GM13976 (cell line): ENCODE results near the gene CNTRL.
"Not testable (repeated sequence)": the region's sequence is repeated elsewhere in the genome, so short reads cannot be mapped to it uniquely, and the experiment has no call there.

Experiments
- DNase-seq: peaks from one replicate; pipeline ENCODE4 v3.0.0; 2012; ENCODE audit warnings: low spot score
- CTCF ChIP-seq: IDR thresholded peaks from 2 replicates; pipeline ENCODE4 v1.5.1; 2012; ENCODE audit warnings: borderline replicate concordance, mild to moderate bottlenecking; ENCODE audit not compliant: insufficient read depth; ENCODE audit errors: extremely low read depth, missing control alignments, control extremely low read depth
- in situ Hi-C: fragments of 300-500 bp; cut with MboI; formaldehyde crosslinking; loops from one replicate; pipeline ENCODE4 v1.12.0; 2022; ENCODE audit warnings: low sequenced_read_pairs, mixed read lengths, inconsistent platforms; ENCODE audit not compliant: unreplicated experiment

CNTRL gene

GRCh38 chr9:121125590-121125989 lies 50.8 kb downstream of the CNTRL start:
- in situ Hi-C loops: no loop called here
- DNase-seq: no peak
- TF ChIP-seq CTCF: no peak

- not testable (repeated sequence) for DNase-seq
Measured at GRCh38 chr9:121129384-121129783, 54.6 kb downstream of the CNTRL start.

GRCh38 chr9:121133104-121133816 lies 58.5 kb downstream of the CNTRL start:
- no peak for DNase-seq
- in situ Hi-C loops: no loop called here
- no peak for TF ChIP-seq CTCF

More at GRCh38 chr9:121129384-121129783, 54.6 kb downstream of the CNTRL start:
- in situ Hi-C loops: not testable (repeated sequence)

GRCh38 chr9:121135642-121136041 lies 60.9 kb downstream of the CNTRL start:
- in situ Hi-C loops: no loop called here
- TF ChIP-seq CTCF: no peak
- no peak for DNase-seq

- in situ Hi-C loops: no loop called here
- no peak for TF ChIP-seq CTCF
- DNase-seq: no peak
Measured at GRCh38 chr9:121138561-121138960, 63.8 kb downstream of the CNTRL start.

GRCh38 chr9:121138973-121139372 lies 64.2 kb downstream of the CNTRL start:
- no peak for DNase-seq
- no peak for TF ChIP-seq CTCF
- in situ Hi-C loops: no loop called here

GRCh38 chr9:121140162-121140561 lies 65.4 kb downstream of the CNTRL start:
- TF ChIP-seq CTCF: no peak
- in situ Hi-C loops: no loop called here
- no peak for DNase-seq
